ENCODE data around the gene TMCC1. TPM values are rescaled to one million over a fixed set of nuclear protein-coding genes. Genes with fewer than 3 reads are reported as not detected.
A peak's percentile ranks its signal among the peaks of the same experiment; 100 is the strongest.

Gene TMCC1
- total RNA-seq, 4 donors from 2014 or later, result 4.1 to 21.8 (median 14.5) TPM

DNA sequence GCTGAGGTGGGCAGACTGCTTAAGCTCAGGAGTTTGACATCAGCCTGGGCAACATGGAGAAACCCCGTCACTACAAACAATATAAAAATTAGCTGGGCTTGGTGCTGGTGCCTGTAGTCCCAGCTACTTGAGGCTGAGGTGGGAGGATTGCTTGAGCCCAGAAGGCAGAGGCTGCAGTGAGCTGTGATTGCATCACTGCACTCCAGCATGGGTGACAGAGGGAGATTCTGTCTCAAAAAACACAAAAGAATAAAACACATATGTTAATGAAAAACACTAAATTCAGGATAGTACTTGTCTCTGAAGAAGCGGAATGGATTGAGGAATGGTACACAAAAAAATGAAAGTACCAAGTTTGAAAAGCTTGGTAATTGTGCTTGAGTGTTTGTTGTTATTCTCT lies 159.1 kb downstream of the TMCC1 start:
- in situ Hi-C loops (cut with MboI; ENCODE audit: low pct_ligation_motif_present in 1 of 4, low pct_unique_long_range_greater_than_20kb in 1 of 4, low sequenced_read_pairs in 3 of 4) (no loop called here), intact Hi-C loops (cut with DNase I; ENCODE audit: low total_unique reads) (no loop called here)
- Histone ChIP-seq H3K36me3 (no peaks in the 10 kb centered on the region), H3K4me1 (peaks cover 0 to 3% (median 0%) of the 10 kb centered on the region in 4 donors), H3K27me3 (no peaks in the 10 kb centered on the region), H3K9me3 (no peaks in the 10 kb centered on the region), H3K27ac (no peak overlapping the region), H3K4me3 (no peak overlapping the region)
- no peak for TF ChIP-seq POLR2AphosphoS5 (IDR thresholded peaks at IDR 0.05)
- TF ChIP-seq POLR2A (IDR thresholded peaks at IDR 0.05), result no peak
- TF ChIP-seq, protein P1, sequence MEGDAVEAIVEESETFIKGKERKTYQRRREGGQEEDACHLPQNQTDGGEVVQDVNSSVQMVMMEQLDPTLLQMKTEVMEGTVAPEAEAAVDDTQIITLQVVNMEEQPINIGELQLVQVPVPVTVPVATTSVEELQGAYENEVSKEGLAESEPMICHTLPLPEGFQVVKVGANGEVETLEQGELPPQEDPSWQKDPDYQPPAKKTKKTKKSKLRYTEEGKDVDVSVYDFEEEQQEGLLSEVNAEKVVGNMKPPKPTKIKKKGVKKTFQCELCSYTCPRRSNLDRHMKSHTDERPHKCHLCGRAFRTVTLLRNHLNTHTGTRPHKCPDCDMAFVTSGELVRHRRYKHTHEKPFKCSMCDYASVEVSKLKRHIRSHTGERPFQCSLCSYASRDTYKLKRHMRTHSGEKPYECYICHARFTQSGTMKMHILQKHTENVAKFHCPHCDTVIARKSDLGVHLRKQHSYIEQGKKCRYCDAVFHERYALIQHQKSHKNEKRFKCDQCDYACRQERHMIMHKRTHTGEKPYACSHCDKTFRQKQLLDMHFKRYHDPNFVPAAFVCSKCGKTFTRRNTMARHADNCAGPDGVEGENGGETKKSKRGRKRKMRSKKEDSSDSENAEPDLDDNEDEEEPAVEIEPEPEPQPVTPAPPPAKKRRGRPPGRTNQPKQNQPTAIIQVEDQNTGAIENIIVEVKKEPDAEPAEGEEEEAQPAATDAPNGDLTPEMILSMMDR (IDR thresholded peaks at IDR 0.05), result no peak
- no peak for TF ChIP-seq EP300 (IDR thresholded peaks at IDR 0.05; ENCODE audit: low read depth)
- WGBS, 2 donors (ENCODE audit: low coverage in 1 of 2), result 100% methylated on average over 2 of the region's 2 CpGs
- no peak for DNase-seq

DNA sequence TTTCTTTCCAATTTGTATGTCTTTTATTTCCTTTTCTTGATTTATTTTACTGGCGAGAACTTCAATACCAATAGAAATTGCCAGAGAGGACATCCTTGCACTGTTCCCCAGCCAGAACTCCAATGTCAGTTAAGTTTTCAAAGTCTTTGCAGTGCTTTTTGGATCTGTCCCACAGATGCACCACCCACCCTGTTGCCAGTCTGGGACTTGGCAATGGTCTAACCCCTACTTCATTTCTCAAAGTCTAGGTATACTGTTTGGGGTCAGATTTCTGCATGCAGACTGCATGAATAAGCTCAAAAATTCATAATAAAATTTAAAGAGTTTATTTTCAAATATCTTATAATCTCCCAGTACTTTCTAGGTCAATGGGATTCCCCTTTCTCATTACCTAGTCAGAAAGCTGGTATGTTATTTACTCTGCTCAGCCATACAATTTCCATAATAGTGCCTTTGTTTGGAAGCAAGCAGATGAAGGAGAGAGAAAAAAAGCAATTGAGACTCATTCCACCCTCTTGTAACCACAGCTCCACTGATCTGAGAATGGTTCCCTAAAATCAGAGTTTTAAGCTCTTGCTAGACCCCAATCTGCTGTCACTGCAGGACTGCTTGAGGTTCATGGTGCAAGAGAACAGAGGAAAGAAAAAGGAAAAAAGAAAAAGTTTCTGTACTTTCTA lies 161.2 kb downstream of the TMCC1 start:
- DNase-seq, result no peak
- intact Hi-C loops (cut with DNase I; ENCODE audit: low total_unique reads) (no loop called here), in situ Hi-C loops (cut with MboI; ENCODE audit: low pct_ligation_motif_present in 1 of 4, low pct_unique_long_range_greater_than_20kb in 1 of 4, low sequenced_read_pairs in 3 of 4) (no loop called here)
- Histone ChIP-seq H3K4me3 (no peak overlapping the region), H3K36me3 (no peaks in the 10 kb centered on the region), H3K27ac (no peak overlapping the region), H3K27me3 (no peaks in the 10 kb centered on the region), H3K9me3 (no peaks in the 10 kb centered on the region), H3K4me1 (peaks cover 0 to 8% (median 0%) of the 10 kb centered on the region in 4 donors)
- WGBS, 2 donors (ENCODE audit: low coverage in 1 of 2), result 89 to 100% methylated on average over 1 of the region's 1 CpG
- TF ChIP-seq EP300 (IDR thresholded peaks at IDR 0.05; ENCODE audit: low read depth) (no peak), POLR2A (IDR thresholded peaks at IDR 0.05) (no peak), POLR2AphosphoS5 (IDR thresholded peaks at IDR 0.05) (no peak)
- TF ChIP-seq, protein P1 (IDR thresholded peaks at IDR 0.05), result no peak

DNA sequence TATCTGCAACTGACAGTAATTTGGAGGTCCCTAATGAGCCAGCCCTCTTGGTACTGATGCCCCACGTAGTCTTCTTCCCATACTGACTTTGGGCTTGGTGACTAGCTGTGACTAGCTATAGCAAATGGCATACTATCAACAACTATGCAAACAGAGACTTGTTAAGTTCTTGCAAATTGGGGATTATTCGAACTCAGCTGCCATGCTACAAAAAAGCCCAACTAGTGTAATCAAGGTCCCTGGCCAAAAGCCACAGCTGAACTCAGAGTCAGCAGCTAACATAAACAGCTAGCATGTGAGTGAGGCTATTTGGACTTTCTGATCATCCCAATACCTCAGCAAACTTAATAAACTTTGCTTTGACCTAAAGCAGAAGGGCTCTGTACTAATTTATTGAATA lies 165.8 kb downstream of the TMCC1 start:
- Histone ChIP-seq H3K4me1 (peaks cover 0 to 24% (median 3%) of the 10 kb centered on the region in 4 donors), H3K27ac (no peak overlapping the region), H3K27me3 (no peaks in the 10 kb centered on the region), H3K9me3 (no peaks in the 10 kb centered on the region), H3K4me3 (no peak overlapping the region), H3K36me3 (no peaks in the 10 kb centered on the region)
- no peak for DNase-seq
- in situ Hi-C loops (cut with MboI; ENCODE audit: low pct_ligation_motif_present in 1 of 4, low pct_unique_long_range_greater_than_20kb in 1 of 4, low sequenced_read_pairs in 3 of 4) (no loop called here), intact Hi-C loops (cut with DNase I; ENCODE audit: low total_unique reads) (no loop called here)
- no peak for TF ChIP-seq EP300 (IDR thresholded peaks at IDR 0.05; ENCODE audit: low read depth)
- 74 to 100% methylated on average over 1 to 2 of the region's 2 CpGs for WGBS, 2 donors (ENCODE audit: low coverage in 1 of 2)

DNA sequence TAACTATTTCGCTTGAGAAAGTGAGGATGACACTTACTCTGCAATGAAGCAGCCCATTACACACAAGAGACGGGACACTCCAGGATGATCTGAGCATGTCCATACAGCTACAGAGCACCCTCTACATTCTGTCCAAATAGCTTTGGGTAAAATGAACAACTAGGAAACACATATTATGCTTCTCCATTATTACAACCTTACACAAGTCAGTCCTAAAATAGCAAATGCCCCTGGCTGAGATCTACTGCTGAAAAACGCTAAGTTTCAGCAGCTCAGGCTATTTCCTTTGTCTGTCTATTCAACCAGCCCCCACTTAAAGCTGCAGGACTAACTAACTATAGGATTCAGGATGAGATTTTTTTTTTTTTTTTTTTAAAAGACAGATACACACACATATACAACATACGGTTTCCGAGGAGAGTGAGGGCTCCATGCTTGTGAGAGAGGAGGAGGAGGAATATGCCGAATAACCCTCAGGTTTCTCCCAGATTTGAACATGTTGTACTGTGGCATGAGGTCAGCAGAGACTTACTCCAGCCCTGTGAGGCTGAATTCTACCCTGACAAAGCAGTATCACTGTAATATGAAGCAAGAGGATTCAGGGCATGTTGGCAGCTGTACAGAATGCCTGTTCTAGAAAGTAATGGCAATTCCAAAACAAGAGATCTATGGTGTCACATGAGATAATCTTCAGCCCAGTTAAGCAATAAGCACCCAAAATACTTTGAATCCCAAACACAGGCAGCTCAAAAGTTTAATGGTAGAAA lies 169.8 kb downstream of the TMCC1 start:
- H3K4me3 ChIP-seq, result no peak overlapping the region
- in situ Hi-C loops (cut with MboI; ENCODE audit: low pct_ligation_motif_present in 1 of 4, low pct_unique_long_range_greater_than_20kb in 1 of 4, low sequenced_read_pairs in 3 of 4), result no loop called here
- no peaks in the 10 kb centered on the region for H3K27me3 ChIP-seq
- H3K9me3 ChIP-seq, result no peaks in the 10 kb centered on the region
- H3K27ac ChIP-seq, result peak overlapping the region; percentile 15 to 64 (median 29)
- TF ChIP-seq POLR2AphosphoS5 (IDR thresholded peaks at IDR 0.05), result peak; percentile 28 to 60 (median 48)
- no peak for TF ChIP-seq POLR2A (IDR thresholded peaks at IDR 0.05)
- no peak for TF ChIP-seq EP300 (IDR thresholded peaks at IDR 0.05; ENCODE audit: low read depth)
- WGBS, 2 donors (ENCODE audit: low coverage in 1 of 2), result 74 to 75% methylated on average over 5 to 6 of the region's 6 CpGs
- DNase-seq, result peak; percentile 29
- peaks cover 0 to 26% (median 3%) of the 10 kb centered on the region in 4 donors for H3K4me1 ChIP-seq
- no peaks in the 10 kb centered on the region for H3K36me3 ChIP-seq
- intact Hi-C loops (cut with DNase I; ENCODE audit: low total_unique reads), result no loop called here

DNA sequence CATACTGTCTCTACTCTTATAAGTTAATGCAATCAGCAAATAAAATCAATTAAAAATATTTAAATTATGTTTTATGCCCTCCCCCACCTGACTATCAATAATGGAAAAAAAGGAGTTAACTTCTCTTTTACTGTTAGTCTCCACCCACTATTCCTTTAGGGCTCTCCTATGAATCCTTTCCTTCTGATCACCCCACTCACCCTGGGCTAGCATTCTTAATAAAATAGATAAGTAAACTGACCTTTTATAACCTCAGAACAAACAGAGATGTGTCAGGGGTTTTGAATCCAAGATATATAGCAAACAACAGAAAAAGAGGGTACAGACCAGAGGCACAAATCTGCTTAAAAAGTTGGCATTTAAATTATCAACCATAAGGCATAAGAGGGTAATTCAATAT lies 171.0 kb downstream of the TMCC1 start:
- TF ChIP-seq POLR2A (IDR thresholded peaks at IDR 0.05) (no peak), EP300 (IDR thresholded peaks at IDR 0.05; ENCODE audit: low read depth) (no peak), POLR2AphosphoS5 (IDR thresholded peaks at IDR 0.05) (no peak)
- TF ChIP-seq, protein P1 (IDR thresholded peaks at IDR 0.05), result no peak
- H3K9me3 ChIP-seq, result no peaks in the 10 kb centered on the region
- no peaks in the 10 kb centered on the region for H3K27me3 ChIP-seq
- H3K36me3 ChIP-seq, result no peaks in the 10 kb centered on the region
- no peak overlapping the region for H3K27ac ChIP-seq
- no peak for DNase-seq
- intact Hi-C loops (cut with DNase I; ENCODE audit: low total_unique reads) (no loop called here), in situ Hi-C loops (cut with MboI; ENCODE audit: low pct_ligation_motif_present in 1 of 4, low pct_unique_long_range_greater_than_20kb in 1 of 4, low sequenced_read_pairs in 3 of 4) (no loop called here)
- H3K4me3 ChIP-seq, result no peak overlapping the region
- peaks cover 0 to 17% (median 3%) of the 10 kb centered on the region in 4 donors for H3K4me1 ChIP-seq

Data from transverse colon (tissue), 4 donors.